Natural killer cell treated with Interleukin-12 subunit alpha and Interleukin-12 subunit beta and Interleukin-15 and Interleukin-18, amount 100 ng/mL, for 72 hours (primary cell): ENCODE data around the gene IGF2R. TPM values are rescaled to one million over a fixed set of nuclear protein-coding genes. Genes with fewer than 3 reads are reported as not detected.
"Not testable (repeated sequence)": the region's sequence is repeated elsewhere in the genome, so short reads cannot be mapped to it uniquely, and the experiment has no call there.

Experiments
- ATAC-seq, 2 donors: fragments of 150-1000 bp; cut with Tn5 transposase in 1 of 2; sonication (Bioruptor Pico), chemical (Tn5 transposase) in 1 of 2; 2 replicates each; pipeline ENCODE4 v1.10.0; 2021
- DNase-seq: peaks from one replicate; pipeline ENCODE4 v3.0.0; 2022; ENCODE audit warnings: low spot score
- H3K27ac Mint-ChIP-seq, 2 donors: 1 replicate in 1 of 2; 2 replicates in 1 of 2; pipeline ENCODE4 v1.8.0; 2022; ENCODE audit warnings: mixed read lengths in 2 of 2, mild to moderate bottlenecking in 1 of 2, moderate library complexity in 1 of 2
- H3K27me3 Mint-ChIP-seq, 2 donors: 1 replicate in 1 of 2; 2 replicates in 1 of 2; pipeline ENCODE4 v1.8.0; 2022; ENCODE audit warnings: mixed read lengths in 2 of 2
- H3K36me3 Mint-ChIP-seq: one replicate; pipeline ENCODE4 v1.8.0; 2022; ENCODE audit warnings: mixed read lengths
- H3K4me1 Mint-ChIP-seq, 2 donors: 1 replicate in 1 of 2; 2 replicates in 1 of 2; pipeline ENCODE4 v1.8.0; 2022; ENCODE audit warnings: low read depth in 2 of 2, mixed read lengths in 2 of 2, mild to moderate bottlenecking in 1 of 2
- H3K4me3 Mint-ChIP-seq: one replicate; pipeline ENCODE4 v1.8.0; 2022; ENCODE audit warnings: mixed read lengths
- H3K9me3 Mint-ChIP-seq: 2 replicates; pipeline ENCODE4 v1.8.0; 2022; ENCODE audit warnings: mixed read lengths
- total RNA-seq, 2 donors: library from RNA; stranded (reverse); gene quantifications; one replicate each; pipeline ENCODE4 v1.2.3, GENCODE V29; 2022

Gene IGF2R
- total RNA-seq, 2 donors from 2014 or later: 290 to 377 TPM

GRCh38 chr6:160112628-160113299 lies 143.9 kb downstream of the IGF2R start:
- ATAC-seq (no peak), DNase-seq (no peak)
- Mint-ChIP-seq H3K36me3 (peaks cover 13% of the 10 kb centered on the region), H3K4me3 (no peak overlapping the region), H3K9me3 (no peaks in the 10 kb centered on the region), H3K27ac (no peak overlapping the region), H3K27me3 (no peaks in the 10 kb centered on the region), H3K4me1 (peaks cover 16 to 23% of the 10 kb centered on the region in 2 donors)

GRCh38 chr6:160114536-160114935 lies 145.7 kb downstream of the IGF2R start:
- H3K27ac Mint-ChIP-seq, H3K36me3 Mint-ChIP-seq, DNase-seq, H3K27me3 Mint-ChIP-seq, H3K9me3 Mint-ChIP-seq, ATAC-seq, H3K4me3 Mint-ChIP-seq: not testable (repeated sequence)
- H3K4me1 Mint-ChIP-seq: peaks cover 8 to 12% of the 10 kb centered on the region in 2 donors

GRCh38 chr6:160115421-160115820 lies 146.5 kb downstream of the IGF2R start:
- Mint-ChIP-seq H3K4me1 (peaks cover 5 to 13% of the 10 kb centered on the region in 2 donors), H3K27me3 (no peaks in the 10 kb centered on the region), H3K27ac (peak overlapping the region in 1 of 2 donors; percentile 23), H3K4me3 (no peak overlapping the region), H3K9me3 (no peaks in the 10 kb centered on the region), H3K36me3 (peaks cover 5% of the 10 kb centered on the region)
- ATAC-seq: peak in 1 of 2 donors; percentile 22
- no peak for DNase-seq

- Mint-ChIP-seq H3K4me3 (no peak overlapping the region), H3K27me3 (no peaks in the 10 kb centered on the region), H3K9me3 (no peaks in the 10 kb centered on the region), H3K27ac (no peak overlapping the region), H3K36me3 (no peaks in the 10 kb centered on the region), H3K4me1 (peaks cover 0 to 9% of the 10 kb centered on the region in 2 donors)
- DNase-seq: no peak
- ATAC-seq: peak; percentile 21 to 23
Measured at GRCh38 chr6:160116411-160116810, 147.5 kb downstream of the IGF2R start.

- DNase-seq: no peak
- no peaks in the 10 kb centered on the region for H3K36me3 Mint-ChIP-seq
- peaks cover 0 to 9% of the 10 kb centered on the region in 2 donors for H3K4me1 Mint-ChIP-seq
- peak; percentile 31 to 50 for ATAC-seq
- H3K9me3 Mint-ChIP-seq: no peaks in the 10 kb centered on the region
- H3K27ac Mint-ChIP-seq: no peak overlapping the region
- H3K4me3 Mint-ChIP-seq: no peak overlapping the region
- H3K27me3 Mint-ChIP-seq: no peaks in the 10 kb centered on the region
Measured at GRCh38 chr6:160117137-160117536, 148.3 kb downstream of the IGF2R start.

GRCh38 chr6:160118620-160119229 lies 149.8 kb downstream of the IGF2R start:
- no peaks in the 10 kb centered on the region for H3K27me3 Mint-ChIP-seq

GRCh38 chr6:160120087-160120486 lies 151.2 kb downstream of the IGF2R start:
- Mint-ChIP-seq H3K27me3 (no peaks in the 10 kb centered on the region), H3K9me3 (no peaks in the 10 kb centered on the region), H3K36me3 (no peaks in the 10 kb centered on the region), H3K27ac (no peak overlapping the region), H3K4me1 (peaks cover 0 to 22% of the 10 kb centered on the region in 2 donors), H3K4me3 (no peak overlapping the region)
- ATAC-seq: no peak
- DNase-seq: no peak

More at GRCh38 chr6:160118620-160119229, 149.8 kb downstream of the IGF2R start:
- no peak overlapping the region for H3K27ac Mint-ChIP-seq
- no peak overlapping the region for H3K4me3 Mint-ChIP-seq
- no peak for DNase-seq
- peaks cover 0 to 15% of the 10 kb centered on the region in 2 donors for H3K4me1 Mint-ChIP-seq
- H3K9me3 Mint-ChIP-seq: no peaks in the 10 kb centered on the region
- ATAC-seq: no peak
- no peaks in the 10 kb centered on the region for H3K36me3 Mint-ChIP-seq

- peak within 1 kb of the TSS in 1 of 2 donors; percentile 27 for H3K27ac Mint-ChIP-seq
- H3K9me3 Mint-ChIP-seq: no peaks in the 10 kb centered on the region
- ATAC-seq: no peak
- no peak for DNase-seq
- H3K36me3 Mint-ChIP-seq: no peaks in the 10 kb centered on the region
- no peak within 1 kb of the TSS for H3K4me3 Mint-ChIP-seq
- peaks cover 0 to 17% of the 10 kb centered on the region in 2 donors for H3K4me1 Mint-ChIP-seq
- no peaks in the 10 kb centered on the region for H3K27me3 Mint-ChIP-seq
Measured at GRCh38 chr6:160121558-160121957, 152.7 kb downstream of the IGF2R start, which contains the start of gene SLC22A1. Gene SLC22A1, plus strand, starts transcription at chr6:160121815. Its CDS starts 121 bp downstream, at chr6:160121936.

GRCh38 chr6:160121981-160122380 lies 153.1 kb downstream of the IGF2R start:
- ATAC-seq (peak; percentile 22 to 46), DNase-seq (no peak)
- no peaks in the 10 kb centered on the region for H3K27me3 Mint-ChIP-seq
- no peaks in the 10 kb centered on the region for H3K36me3 Mint-ChIP-seq
- H3K9me3 Mint-ChIP-seq: no peaks in the 10 kb centered on the region
- H3K4me3 Mint-ChIP-seq: no peak overlapping the region
- peaks cover 0 to 17% of the 10 kb centered on the region in 2 donors for H3K4me1 Mint-ChIP-seq
- H3K27ac Mint-ChIP-seq: no peak overlapping the region

GRCh38 chr6:160122744-160123143 lies 153.9 kb downstream of the IGF2R start:
- DNase-seq (no peak), ATAC-seq (no peak)
- no peaks in the 10 kb centered on the region for H3K27me3 Mint-ChIP-seq
- no peak overlapping the region for H3K4me3 Mint-ChIP-seq
- peaks cover 0 to 20% of the 10 kb centered on the region in 2 donors for H3K4me1 Mint-ChIP-seq
- no peaks in the 10 kb centered on the region for H3K36me3 Mint-ChIP-seq
- H3K9me3 Mint-ChIP-seq: no peaks in the 10 kb centered on the region
- H3K27ac Mint-ChIP-seq: no peak overlapping the region

GRCh38 chr6:160124007-160124406 lies 155.1 kb downstream of the IGF2R start:
- no peaks in the 10 kb centered on the region for H3K36me3 Mint-ChIP-seq

GRCh38 chr6:160124605-160125004 lies 155.7 kb downstream of the IGF2R start:
- Mint-ChIP-seq H3K4me3 (no peak overlapping the region), H3K36me3 (no peaks in the 10 kb centered on the region), H3K27me3 (no peaks in the 10 kb centered on the region), H3K27ac (no peak overlapping the region), H3K9me3 (no peaks in the 10 kb centered on the region), H3K4me1 (peaks cover 6 to 22% of the 10 kb centered on the region in 2 donors)
- DNase-seq (no peak), ATAC-seq (no peak)

More at GRCh38 chr6:160124007-160124406, 155.1 kb downstream of the IGF2R start:
- DNase-seq (no peak), ATAC-seq (peak in 1 of 2 donors; percentile 9)
- no peaks in the 10 kb centered on the region for H3K27me3 Mint-ChIP-seq
- H3K27ac Mint-ChIP-seq: peak overlapping the region in 1 of 2 donors; percentile 4
- peaks cover 0 to 20% of the 10 kb centered on the region in 2 donors for H3K4me1 Mint-ChIP-seq
- no peaks in the 10 kb centered on the region for H3K9me3 Mint-ChIP-seq
- H3K4me3 Mint-ChIP-seq: no peak overlapping the region

GRCh38 chr6:160125105-160125504 lies 156.2 kb downstream of the IGF2R start:
- not testable (repeated sequence) for ATAC-seq, H3K27ac Mint-ChIP-seq, H3K27me3 Mint-ChIP-seq, H3K36me3 Mint-ChIP-seq, H3K4me3 Mint-ChIP-seq, H3K9me3 Mint-ChIP-seq, DNase-seq
- H3K4me1 Mint-ChIP-seq: peaks cover 7 to 23% of the 10 kb centered on the region in 2 donors
